H1 (cell line): Measurements from ENCODE around the gene KXD1. TPM values are rescaled to one million over a fixed set of nuclear protein-coding genes. Genes with fewer than 3 reads are reported as not detected.

Experiments
- CTCF ChIA-PET: fragments of 300-600 bp; sonication (Branson Sonifier 250); formaldehyde crosslinking; loops from one replicate; lab custom pipeline; 2021; ENCODE audit not compliant: partially characterized antibody; lab: Charles Lee
- POLR2A ChIA-PET: fragments of 300-600 bp; sonication (Branson Sonifier 250); formaldehyde crosslinking; loops from one replicate; lab custom pipeline; 2021; ENCODE audit warnings: inconsistent platforms; ENCODE audit not compliant: partially characterized antibody; lab: Charles Lee
- DNase-seq, 2 experiments: peaks; one replicate each; pipeline versions ENCODE4 v3.0.0 to v3.0.0-alpha.2; 2010 to 2022; ENCODE audit warnings: low spot score in 2 of 2, low read depth in 1 of 2, mixed read lengths in 1 of 2
- FAIRE-seq: peaks from 2 replicates; lab custom pipeline; 2011; peaks lifted over from hg19 to GRCh38; lab: Jason Lieb, UNC
- H2AFZ ChIP-seq: 2 replicates; pipeline ENCODE4 v1.8.1; 2012; ENCODE audit warnings: low read length, inconsistent platforms
- H2AK5ac ChIP-seq: 2 replicates; pipeline ENCODE4 v1.6.1; 2013; ENCODE audit warnings: low read depth, low read length
- H2BK120ac ChIP-seq: replicated peaks from 2 replicates; pipeline ENCODE3; 2013; ENCODE audit warnings: low read depth, low read length, inconsistent platforms
- H2BK12ac ChIP-seq: 2 replicates; pipeline ENCODE4 v1.6.1; 2013; ENCODE audit warnings: low read depth, low read length
- H2BK15ac ChIP-seq: 2 replicates; pipeline ENCODE4 v1.6.1; 2013; ENCODE audit warnings: low read length
- H2BK20ac ChIP-seq: 2 replicates; pipeline ENCODE4 v1.6.1; 2013; ENCODE audit warnings: low read length
- H2BK5ac ChIP-seq: 2 replicates; pipeline ENCODE4 v1.6.1; 2013; ENCODE audit warnings: low read depth, low read length
- H3K14ac ChIP-seq: 2 replicates; pipeline ENCODE4 v1.6.1; 2013; ENCODE audit warnings: inconsistent platforms; ENCODE audit not compliant: insufficient read length
- H3K18ac ChIP-seq: 2 replicates; pipeline ENCODE4 v1.6.1; 2013; ENCODE audit warnings: low read length; ENCODE audit errors: extremely low read depth
- H3K23ac ChIP-seq: 2 replicates; pipeline ENCODE4 v1.6.1; 2013; ENCODE audit warnings: inconsistent platforms; ENCODE audit not compliant: insufficient read length
- H3K23me2 ChIP-seq: 2 replicates; pipeline ENCODE4 v1.6.1; 2013; ENCODE audit warnings: low read depth, low read length
- H3K27ac ChIP-seq: 2 replicates; pipeline ENCODE4 v1.6.1; 2011; ENCODE audit warnings: low read depth, low read length, inconsistent platforms
- H3K27me3 ChIP-seq, 4 experiments: replicated peaks in 1 of 4; 1 replicate in 1 of 4; 2 replicates in 3 of 4; pipeline versions ENCODE4 v1.6.1 to v1.8.1; 2011 to 2013; ENCODE audit warnings: low read length in 3 of 4, mild to moderate bottlenecking in 3 of 4, inconsistent platforms in 2 of 4, mixed read lengths in 2 of 4, moderate library complexity in 1 of 4; ENCODE audit not compliant: control insufficient read depth in 3 of 4, insufficient read depth in 3 of 4; ENCODE audit errors: extremely low read depth in 1 of 4
- H3K36me3 ChIP-seq, 4 experiments: 2 replicates each; pipeline versions ENCODE4 v1.6.1 to v1.8.1; 2011 to 2013; ENCODE audit warnings: mild to moderate bottlenecking in 4 of 4, low read length in 3 of 4, moderate library complexity in 2 of 4, control low read depth in 1 of 4, inconsistent platforms in 1 of 4; ENCODE audit not compliant: insufficient read depth in 4 of 4, control insufficient read depth in 2 of 4
- H3K4ac ChIP-seq: replicated peaks from 2 replicates; pipeline ENCODE3; 2013; ENCODE audit warnings: low read length, low read depth, mixed read lengths, inconsistent platforms; ENCODE audit not compliant: insufficient read length
- H3K4me1 ChIP-seq, 4 experiments: replicated peaks in 1 of 4; 1 replicate in 1 of 4; 2 replicates in 3 of 4; pipeline versions ENCODE4 v1.6.1 to v1.8.1; 2011 to 2013; ENCODE audit warnings: low read length in 3 of 4, inconsistent platforms in 2 of 4, mixed read lengths in 1 of 4; ENCODE audit not compliant: insufficient read depth in 4 of 4, control insufficient read depth in 3 of 4
- H3K4me2 ChIP-seq, 2 experiments: 2 replicates each; pipeline versions ENCODE4 v1.6.1 to v1.8.1; 2011 to 2013; ENCODE audit warnings: low read depth in 2 of 2, low read length in 2 of 2, control low read depth in 1 of 2, inconsistent platforms in 1 of 2, mild to moderate bottlenecking in 1 of 2; ENCODE audit not compliant: insufficient read depth in 1 of 2
- H3K4me3 ChIP-seq, 4 experiments: fragments of 200-600, 300-600 bp in 1 of 4; sonication (generic), shearing (Covaris generic), sonication (Bioruptor Twin) in 1 of 4; 2 replicates each; pipeline versions ENCODE4 v1.5.1 to v1.8.1; 2011 to 2016; ENCODE audit warnings: low read length in 4 of 4, low read depth in 3 of 4, control low read depth in 2 of 4, inconsistent platforms in 2 of 4, mild to moderate bottlenecking in 2 of 4, mixed read lengths in 1 of 4, moderate library complexity in 1 of 4; ENCODE audit not compliant: insufficient read depth in 2 of 4; ENCODE audit errors: extremely low read depth in 1 of 4
- H3K56ac ChIP-seq: replicated peaks from 2 replicates; pipeline ENCODE3; 2013; ENCODE audit warnings: low read depth, mild to moderate bottlenecking, mixed read lengths, low read length, inconsistent platforms; ENCODE audit not compliant: insufficient read length
- H3K79me1 ChIP-seq: 2 replicates; pipeline ENCODE4 v1.6.1; 2013; ENCODE audit warnings: low read depth, low read length, control low read depth
- H3K79me2 ChIP-seq, 2 experiments: 2 replicates each; pipeline versions ENCODE4 v1.6.1 to v1.8.1; 2012 to 2013; ENCODE audit warnings: low read length in 2 of 2, mild to moderate bottlenecking in 2 of 2, inconsistent platforms in 1 of 2; ENCODE audit not compliant: insufficient read depth in 2 of 2, control insufficient read depth in 1 of 2
- H3K9ac ChIP-seq, 4 experiments: replicated peaks in 1 of 4; 1 replicate in 1 of 4; 2 replicates in 3 of 4; pipeline versions ENCODE4 v1.6.1 to v1.8.1; 2011 to 2013; ENCODE audit warnings: low read depth in 3 of 4, low read length in 3 of 4, control low read depth in 2 of 4, mild to moderate bottlenecking in 2 of 4, moderate library complexity in 2 of 4, inconsistent platforms in 1 of 4; ENCODE audit errors: extremely low read depth in 1 of 4
- H3K9me3 ChIP-seq, 2 experiments: 2 replicates each; pipeline versions ENCODE4 v1.6.1 to v1.8.1; 2012 to 2013; ENCODE audit warnings: mild to moderate bottlenecking in 2 of 2, moderate library complexity in 2 of 2, control low read depth in 1 of 2, inconsistent platforms in 1 of 2, low read depth in 1 of 2, low read length in 1 of 2, mixed read lengths in 1 of 2; ENCODE audit not compliant: insufficient read depth in 2 of 2
- H4K20me1 ChIP-seq, 2 experiments: replicated peaks in 1 of 2; 2 replicates each; pipeline versions ENCODE3 to v1.8.1; 2011 to 2013; ENCODE audit warnings: inconsistent platforms in 2 of 2, low read length in 2 of 2, mild to moderate bottlenecking in 1 of 2; ENCODE audit not compliant: insufficient read depth in 2 of 2, control insufficient read depth in 1 of 2
- H4K5ac ChIP-seq: 2 replicates; pipeline ENCODE4 v1.6.1; 2013; ENCODE audit warnings: low read length, low read depth, mixed read lengths, inconsistent platforms; ENCODE audit not compliant: insufficient read length
- H4K8ac ChIP-seq: 2 replicates; pipeline ENCODE4 v1.8.0; 2013; ENCODE audit warnings: mild to moderate bottlenecking, moderate library complexity, low read length, inconsistent platforms; ENCODE audit not compliant: insufficient read depth; ENCODE audit errors: extremely low read depth
- H4K91ac ChIP-seq: replicated peaks from 2 replicates; pipeline ENCODE3; 2013; ENCODE audit warnings: low read length, mixed read lengths, inconsistent platforms; ENCODE audit not compliant: insufficient read length
- POLR2A ChIP-seq, 2 experiments: IDR thresholded peaks; 1 replicate in 1 of 2; 2 replicates in 1 of 2; pipeline ENCODE4 v1.6.1; 2011; ENCODE audit warnings: low read depth in 2 of 2, low read length in 2 of 2, mild to moderate bottlenecking in 2 of 2; ENCODE audit errors: control extremely low read depth in 1 of 2
- SP1 ChIP-seq: IDR thresholded peaks from 2 replicates; pipeline ENCODE4 v1.6.1; 2011; ENCODE audit warnings: low read depth, low read length
- WGBS, 2 experiments: shearing (Covaris generic) in 1 of 2; methylation state at CpG; one replicate each; pipeline versions ENCODE4 v1.1.6 to v1.1.7; 2013 to 2015; ENCODE audit warnings: low lambda C conversion rate in 2 of 2, mixed read lengths in 2 of 2, inconsistent platforms in 1 of 2, low coverage in 1 of 2, missing lambda C conversion rate in 1 of 2; ENCODE audit not compliant: insufficient replicate concordance in 2 of 2, insufficient coverage in 1 of 2, insufficient read length in 1 of 2; ENCODE audit errors: extremely low coverage in 1 of 2, missing lambda C conversion rate in 1 of 2; 5-methylcytosine and 5-hydroxymethylcytosine counted together
- polyA plus RNA-seq, 7 experiments: library from polyadenylated mRNA; depleted of rRNA in 3 of 7; stranded (reverse) in 5 of 7; unstranded in 2 of 7; fragments of >200 nt in 5 of 7; fragments of 200-250 nt in 2 of 7; gene quantifications; 1 replicate in 5 of 7; 2 replicates in 1 of 7; 4 replicates in 1 of 7; pipeline versions ENCODE4 v1.2.1 to v1.2.3, GENCODE V29; 2011 to 2013; ENCODE audit warnings: missing spikeins in 2 of 7, mixed read lengths in 2 of 7
- total RNA-seq: library from RNA; stranded (reverse); fragmentation: NEBNext Ultra II Directional; extraction: Animal tissue kit (Norgen Biotek cat#: 25700); gene quantifications from 2 replicates; pipeline ENCODE4 v1.2.1, GENCODE V29; 2021

KXD1 gene
- total and polyA plus RNA-seq, 2 of the 8 experiments (the other 6 are each of a cell fraction or from before 2014, with no cell fraction given): 115 to 267 TPM

GRCh38 chr19:18577365-18577914, 19.8 kb downstream of the KXD1 start:
- H3K27ac ChIP-seq: no peak overlapping the region
- no peak overlapping the region for H4K91ac ChIP-seq
- no peak overlapping the region for H3K23ac ChIP-seq
- peaks cover 0 to 9% (median 6%) of the 10 kb centered on the region in 4 experiments; a peak in 6 of 7 replicates for H3K4me1 ChIP-seq
- H3K4ac ChIP-seq: no peak overlapping the region
- H4K20me1 ChIP-seq: peaks cover 9 to 24% of the 10 kb centered on the region in 2 experiments
- no peak overlapping the region for H2BK5ac ChIP-seq
- no peak overlapping the region for H2AK5ac ChIP-seq
- H3K79me2 ChIP-seq: peaks cover 7 to 14% of the 10 kb centered on the region in 2 experiments
- POLR2A ChIA-PET: interaction anchor here (0.8 to 3.8 kb wide), 11 partner anchors 10 to 120 kb away, joined by 3 to 72 read pairs (median 4); partner anchors contain the start of genes KXD1, REX1BD and TMEM59L
- peaks cover 13% of the 10 kb centered on the region for H3K79me1 ChIP-seq
- FAIRE-seq (no peak), DNase-seq (no peak)
- H3K9ac ChIP-seq: no peak overlapping the region; a peak in 1 of 7 replicates
- no peaks in the 10 kb centered on the region for H3K27me3 ChIP-seq
- H2BK20ac ChIP-seq: no peak overlapping the region
- no peak overlapping the region for H2AFZ ChIP-seq
- H4K8ac ChIP-seq: no peak overlapping the region
- no peaks in the 10 kb centered on the region for H3K9me3 ChIP-seq
- no peak overlapping the region for H2BK120ac ChIP-seq
- H4K5ac ChIP-seq: no peak overlapping the region
- CTCF ChIA-PET: interaction anchor here (0.9 to 1.3 kb wide), 4 partner anchors 9 to 116 kb away, joined by 3 to 4 read pairs (median 4); partner anchors contain the start of gene REX1BD
- 95% methylated on average over 21 of the region's 21 CpGs; no CpG with 5 or more reads in 1 of the 2 experiments for WGBS, 2 experiments
- H3K56ac ChIP-seq: no peak overlapping the region
- no peak overlapping the region for H3K18ac ChIP-seq
- H2BK12ac ChIP-seq: no peak overlapping the region
- H3K4me2 ChIP-seq: no peak overlapping the region
- TF ChIP-seq POLR2A (IDR thresholded peaks at IDR 0.05; ENCODE audit: control extremely low read depth in 1 of 2, low read depth in 2 of 2, low read length in 2 of 2) (peak; percentile 29 to 50; a peak in 2 of 3 replicates), SP1 (no peak)
- TF ChIP-seq, all 59 proteins: peak for 1
- H3K4me3 ChIP-seq: no peak overlapping the region
- H3K36me3 ChIP-seq: peaks cover 16 to 44% (median 32%) of the 10 kb centered on the region in 4 experiments
- peaks cover 6% of the 10 kb centered on the region for H3K23me2 ChIP-seq
- H2BK15ac ChIP-seq: no peak overlapping the region
- no peak overlapping the region for H3K14ac ChIP-seq
